GM21737 (cell line): ENCODE results near the gene GAGE12E.
"Not testable (repeated sequence)": the region's sequence is repeated elsewhere in the genome, so short reads cannot be mapped to it uniquely, and the experiment has no call there.

Experiments used
- ATAC-seq: cut with Tn5 transposase; IDR thresholded peaks from one replicate; pipeline ENCODE4 v1.9.1; 2021; ENCODE audit warnings: mild to moderate bottlenecking, moderate library complexity; ENCODE audit not compliant: unreplicated experiment

GAGE12E gene

GRCh38 chrX:49550989-49551388 is at the start of gene GAGE12E:
Gene GAGE12E (plus strand): TSS chrX:49551289. CDS start chrX:49552444, 1,155 bp downstream.
- ATAC-seq, result not testable (repeated sequence)

GRCh38 chrX:49531877-49532276 is 19.2 kb upstream of the GAGE12E start, which contains the start of gene GAGE12C:
Gene GAGE12C (plus strand): TSS chrX:49532177. CDS start chrX:49533332, 1,155 bp downstream.
- ATAC-seq, result not testable (repeated sequence)

GRCh38 chrX:49541433-49541832 is 9.7 kb upstream of the GAGE12E start, which contains the start of gene GAGE12D:
Gene GAGE12D (plus strand): TSS chrX:49541733. CDS start chrX:49542888, 1,155 bp downstream.
- ATAC-seq, result not testable (repeated sequence)

- ATAC-seq, result not testable (repeated sequence)
Measured at GRCh38 chrX:49560542-49560941, 9.5 kb downstream of the GAGE12E start, which contains the start of gene GAGE12F. Gene GAGE12F (plus strand): TSS chrX:49560842. CDS start chrX:49561997, 1,155 bp downstream.

- ATAC-seq, result not testable (repeated sequence)
Measured at GRCh38 chrX:49568728-49569127, 17.6 kb downstream of the GAGE12E start.

GRCh38 chrX:49569152-49569551 is 18.1 kb downstream of the GAGE12E start:
- ATAC-seq, result not testable (repeated sequence)

GRCh38 chrX:49570100-49570499 is 19.0 kb downstream of the GAGE12E start, which contains the start of gene GAGE12G:
Gene GAGE12G (plus strand): TSS chrX:49570400. CDS start chrX:49571555, 1,155 bp downstream.
- not testable (repeated sequence) for ATAC-seq

GRCh38 chrX:49579649-49580048 is 28.6 kb downstream of the GAGE12E start, which contains the start of gene GAGE12H:
Gene GAGE12H (plus strand): TSS chrX:49579949. CDS start chrX:49581104, 1,155 bp downstream.
- not testable (repeated sequence) for ATAC-seq

- ATAC-seq, result not testable (repeated sequence)
Measured at GRCh38 chrX:49589196-49589595, 38.1 kb downstream of the GAGE12E start, which contains the start of gene GAGE2A. Gene GAGE2A (plus strand): TSS chrX:49589496. CDS start chrX:49590651, 1,155 bp downstream.

- ATAC-seq, result not testable (repeated sequence)
Measured at GRCh38 chrX:49589769-49590478, 38.8 kb downstream of the GAGE12E start.

- ATAC-seq, result not testable (repeated sequence)
Measured at GRCh38 chrX:49590488-49590887, 39.4 kb downstream of the GAGE12E start.

GRCh38 chrX:49598720-49599119 is 47.6 kb downstream of the GAGE12E start, which contains the start of gene GAGE1:
Gene GAGE1 (plus strand): TSS chrX:49599020. CDS start chrX:49600175, 1,155 bp downstream.
- ATAC-seq, result not testable (repeated sequence)
